Measurements from ENCODE around the gene NOL4.
"Not testable (repeated sequence)": the region's sequence is repeated elsewhere in the genome, so short reads cannot be mapped to it uniquely, and the experiment has no call there.

NOL4 gene

GRCh38 chr18:34248727-34249126, 24.0 kb upstream of the NOL4 start:
- no peak overlapping the region for H3K9ac ChIP-seq
- H3K36me3 ChIP-seq (ENCODE audit: control insufficient read depth, insufficient read depth, low read length), result no peaks in the 10 kb centered on the region
- no peak overlapping the region for H3K4me3 ChIP-seq (ENCODE audit: low read depth, low read length)
- H3K27ac ChIP-seq, result no peak overlapping the region
- H3K9me3 ChIP-seq (ENCODE audit: control insufficient read depth, low read length), result no peaks in the 10 kb centered on the region
- no peaks in the 10 kb centered on the region for H3K79me2 ChIP-seq
- H3K4me2 ChIP-seq (ENCODE audit: low read length), result no peak overlapping the region
- H3K4me1 ChIP-seq, result no peaks in the 10 kb centered on the region
- H2AFZ ChIP-seq, result no peak overlapping the region
- no peak for TF ChIP-seq CTCF (IDR thresholded peaks at IDR 0.05)
- H3K27me3 ChIP-seq (ENCODE audit: control insufficient read depth, insufficient read depth, low read length), result no peaks in the 10 kb centered on the region

DNA sequence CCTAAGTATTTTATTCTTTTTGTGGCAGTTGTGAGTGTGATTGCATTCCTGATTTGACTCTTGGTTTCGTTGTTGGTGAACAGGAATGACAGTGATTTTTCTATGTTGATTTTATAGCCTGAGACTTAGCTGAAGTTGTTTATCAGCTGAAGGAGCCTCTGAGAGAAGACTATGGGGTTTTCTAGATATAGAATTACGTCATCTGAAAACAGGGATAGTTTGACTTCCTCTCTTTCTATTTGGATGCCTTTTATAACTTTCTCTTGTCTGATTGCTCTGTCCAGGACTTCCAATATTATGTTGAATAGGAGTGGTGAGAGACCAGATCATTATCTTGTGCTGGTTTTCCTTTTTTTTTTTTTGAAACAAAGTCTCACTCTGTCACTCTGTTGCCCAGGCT, 18.0 kb upstream of the NOL4 start:
- Histone ChIP-seq H3K27ac (no peak overlapping the region), H2AFZ (no peak overlapping the region), H3K4me2 (ENCODE audit: low read length) (no peak overlapping the region), H3K4me3 (ENCODE audit: low read depth, low read length) (no peak overlapping the region), H3K9ac (no peak overlapping the region), H3K36me3 (ENCODE audit: control insufficient read depth, insufficient read depth, low read length) (no peaks in the 10 kb centered on the region), H3K79me2 (no peaks in the 10 kb centered on the region), H3K4me1 (no peaks in the 10 kb centered on the region), H3K27me3 (ENCODE audit: control insufficient read depth, insufficient read depth, low read length) (no peaks in the 10 kb centered on the region), H3K9me3 (ENCODE audit: control insufficient read depth, low read length) (no peaks in the 10 kb centered on the region)
- TF ChIP-seq CTCF (IDR thresholded peaks at IDR 0.05), result no peak

DNA sequence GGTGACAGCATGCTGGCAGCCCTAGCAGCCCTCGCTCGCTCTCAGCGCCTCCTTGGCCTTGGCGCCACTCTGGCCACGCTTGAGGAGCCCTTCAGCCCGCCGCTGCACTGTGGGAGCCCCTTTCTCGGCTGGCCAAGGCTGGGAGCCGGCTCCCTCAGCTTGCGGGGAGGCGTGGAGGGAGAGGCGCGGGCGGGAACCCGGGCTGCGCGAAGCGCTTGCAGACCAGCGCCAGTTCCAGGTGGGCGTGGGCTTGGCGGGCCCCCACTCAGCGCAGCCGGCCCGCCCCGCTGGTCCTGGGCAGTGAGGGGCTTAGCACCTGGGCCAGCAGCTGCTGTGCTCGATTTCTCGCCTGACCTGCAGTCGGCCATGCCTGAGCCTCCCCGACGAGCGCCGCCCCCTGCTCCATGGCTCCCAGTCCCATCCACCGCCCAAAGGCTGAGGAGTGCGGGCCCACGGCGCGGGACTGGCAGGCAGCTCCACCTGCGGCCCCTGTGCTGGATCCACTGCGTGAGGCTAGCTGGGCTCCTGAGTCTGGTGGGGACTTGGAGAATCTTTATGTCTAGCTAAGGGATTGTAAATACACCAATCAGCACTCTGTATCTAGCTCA, 9.2 kb upstream of the NOL4 start:
- not testable (repeated sequence) for H3K27me3 ChIP-seq (ENCODE audit: control insufficient read depth, insufficient read depth, low read length); H3K4me3 ChIP-seq (ENCODE audit: low read depth, low read length); H3K27ac ChIP-seq; H3K79me2 ChIP-seq; H3K4me1 ChIP-seq; H3K9ac ChIP-seq; H3K4me2 ChIP-seq (ENCODE audit: low read length); H2AFZ ChIP-seq; H3K9me3 ChIP-seq (ENCODE audit: control insufficient read depth, low read length); H3K36me3 ChIP-seq (ENCODE audit: control insufficient read depth, insufficient read depth, low read length)

GRCh38 chr18:34225218-34225553, 473 bp upstream of the NOL4 start:
- no peaks in the 10 kb centered on the region for H3K36me3 ChIP-seq (ENCODE audit: control insufficient read depth, insufficient read depth, low read length)
- H3K4me1 ChIP-seq, result no peaks in the 10 kb centered on the region
- no peak overlapping the region for H2AFZ ChIP-seq
- no peak overlapping the region for H3K9ac ChIP-seq
- H3K4me2 ChIP-seq (ENCODE audit: low read length), result peak overlapping the region; percentile 90
- H3K27ac ChIP-seq, result no peak overlapping the region
- H3K4me3 ChIP-seq (ENCODE audit: low read depth, low read length), result no peak overlapping the region
- no peaks in the 10 kb centered on the region for H3K9me3 ChIP-seq (ENCODE audit: control insufficient read depth, low read length)
- no peaks in the 10 kb centered on the region for H3K79me2 ChIP-seq
- TF ChIP-seq CTCF (IDR thresholded peaks at IDR 0.05), result no peak
- no peaks in the 10 kb centered on the region for H3K27me3 ChIP-seq (ENCODE audit: control insufficient read depth, insufficient read depth, low read length)

GRCh38 chr18:34223893-34224422, 755 bp downstream of the NOL4 start:
- Histone ChIP-seq H3K36me3 (ENCODE audit: control insufficient read depth, insufficient read depth, low read length) (no peaks in the 10 kb centered on the region), H3K27ac (no peak overlapping the region)

More at GRCh38 chr18:34223893-34224422, 755 bp downstream of the NOL4 start:
- H3K4me3 ChIP-seq (ENCODE audit: low read depth, low read length), result peak overlapping the region; percentile 54
- H3K4me2 ChIP-seq (ENCODE audit: low read length), result peak overlapping the region; percentile 90
- no peaks in the 10 kb centered on the region for H3K27me3 ChIP-seq (ENCODE audit: control insufficient read depth, insufficient read depth, low read length)
- TF ChIP-seq CTCF (IDR thresholded peaks at IDR 0.05), result no peak
- H3K9me3 ChIP-seq (ENCODE audit: control insufficient read depth, low read length), result no peaks in the 10 kb centered on the region
- H2AFZ ChIP-seq, result peak overlapping the region; percentile 17
- H3K79me2 ChIP-seq, result no peaks in the 10 kb centered on the region
- H3K9ac ChIP-seq, result no peak overlapping the region
- no peaks in the 10 kb centered on the region for H3K4me1 ChIP-seq

All from parathyroid adenoma (tissue), 2 donors.